GM18867 (cell line): ENCODE results near the gene CA10.

Source experiments
- ATAC-seq: cut with Tn5 transposase; IDR thresholded peaks from one replicate; pipeline ENCODE4 v1.9.1; 2021; ENCODE audit warnings: mild to moderate bottlenecking, moderate library complexity; ENCODE audit not compliant: unreplicated experiment

The CA10 gene

GRCh38 chr17:51613255-51613654 lies 545.3 kb downstream of the CA10 start:
- no peak for ATAC-seq

- ATAC-seq = no peak
Observed at GRCh38 chr17:51612692-51613091, 545.8 kb downstream of the CA10 start.

DNA sequence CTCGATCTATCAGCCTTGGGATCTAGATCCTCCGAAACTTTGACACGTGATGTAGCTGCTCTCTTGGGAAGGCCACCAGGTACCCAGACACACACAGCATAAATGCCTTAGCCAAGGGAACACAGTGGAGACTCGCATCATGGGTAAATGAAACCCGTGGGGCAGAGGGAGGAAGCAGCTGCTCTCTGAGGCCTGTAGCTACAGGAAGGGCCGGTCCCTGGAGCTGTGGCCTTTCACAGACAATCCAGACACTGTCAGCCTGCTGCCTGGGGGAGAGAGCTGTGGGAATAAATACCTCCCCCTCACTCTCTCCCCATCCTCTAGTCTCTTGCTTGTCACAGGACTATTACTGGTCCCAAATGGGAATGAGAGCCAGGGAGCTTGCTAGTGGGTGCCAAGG lies 546.9 kb downstream of the CA10 start:
- no peak for ATAC-seq

GRCh38 chr17:51610834-51611233 lies 547.7 kb downstream of the CA10 start:
- no peak for ATAC-seq

- no peak for ATAC-seq
Observed at GRCh38 chr17:51610155-51610554, 548.4 kb downstream of the CA10 start.

GRCh38 chr17:51608251-51608933 lies 550.1 kb downstream of the CA10 start:
- no peak for ATAC-seq

DNA sequence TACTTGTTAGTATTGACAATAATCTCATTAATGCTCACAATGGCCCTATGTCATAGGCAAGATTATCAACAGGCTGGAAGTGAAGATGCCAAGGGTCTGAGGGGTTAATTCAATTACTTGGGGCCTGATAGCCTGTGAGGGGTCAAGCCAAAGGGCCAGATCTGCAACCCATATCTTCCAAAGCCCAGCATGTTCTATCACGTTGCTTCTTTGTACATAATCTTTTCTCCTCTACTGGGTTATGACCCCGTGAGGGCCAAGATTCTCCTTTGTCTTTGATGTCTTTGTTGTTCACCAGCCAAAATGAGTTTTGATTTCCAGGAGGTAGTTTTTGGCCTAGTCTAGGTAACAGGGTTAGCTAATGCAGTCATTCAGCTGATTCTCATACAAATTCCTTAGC lies 551.0 kb downstream of the CA10 start:
- no peak for ATAC-seq

DNA sequence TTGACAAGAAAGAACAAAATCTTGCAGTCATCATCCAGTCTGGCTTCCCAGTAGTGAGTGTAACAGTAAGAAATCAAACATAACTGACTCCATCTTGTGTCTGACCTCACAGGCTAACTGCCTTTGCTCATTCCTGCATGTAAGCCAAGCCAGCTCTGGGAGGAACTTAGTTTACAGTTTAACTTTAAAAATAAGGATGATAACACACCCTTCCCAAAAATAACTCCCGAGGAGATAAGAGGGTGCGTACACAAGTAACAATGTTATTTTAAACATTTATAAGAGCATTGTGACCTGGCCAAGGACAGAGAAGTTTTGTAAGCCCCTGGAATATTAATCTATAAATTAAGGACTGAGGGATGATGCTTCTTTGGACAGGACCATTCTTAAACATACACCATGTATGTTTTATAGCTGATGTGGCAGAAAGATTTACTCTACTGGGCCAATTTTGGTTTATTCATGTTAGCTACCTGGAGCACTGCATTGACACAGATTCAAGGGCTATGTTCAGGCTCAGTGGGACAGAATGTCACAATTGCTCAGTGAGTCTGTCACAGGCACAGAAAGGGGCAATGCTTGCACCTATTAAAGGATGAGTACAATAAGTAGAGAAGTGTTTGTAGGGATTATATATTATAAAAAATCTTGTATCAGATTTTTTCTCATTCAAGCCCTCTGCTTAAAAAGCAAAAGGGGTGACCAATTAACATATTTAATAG lies 554.1 kb downstream of the CA10 start:
- no peak for ATAC-seq

- ATAC-seq = no peak
Observed at GRCh38 chr17:51601622-51602261, 556.8 kb downstream of the CA10 start.

- ATAC-seq = no peak
Observed at GRCh38 chr17:51598824-51599223, 559.7 kb downstream of the CA10 start.

DNA sequence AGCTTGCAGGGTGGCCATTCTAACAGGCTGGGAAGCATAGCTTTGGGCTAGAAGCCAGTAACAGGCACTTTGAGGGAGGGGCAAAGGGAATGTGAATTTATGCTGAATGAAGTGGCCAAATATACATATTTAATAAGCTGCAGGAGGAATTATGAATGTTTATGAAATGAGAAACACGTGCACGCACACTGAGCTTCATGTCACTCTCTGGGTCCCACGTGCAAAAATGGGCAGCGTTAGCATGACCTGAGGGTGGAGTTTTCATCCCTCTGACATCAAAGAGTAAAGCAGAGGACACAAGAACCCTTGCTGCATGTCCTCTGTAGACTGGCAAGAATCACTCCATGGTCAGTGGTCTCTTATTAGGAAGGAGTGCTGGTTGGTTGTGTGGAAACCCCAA lies 561.2 kb downstream of the CA10 start:
- ATAC-seq = no peak

GRCh38 chr17:51595826-51596398 lies 562.6 kb downstream of the CA10 start:
- ATAC-seq = no peak

GRCh38 chr17:51590071-51590656 lies 568.4 kb downstream of the CA10 start:
- no peak for ATAC-seq

DNA sequence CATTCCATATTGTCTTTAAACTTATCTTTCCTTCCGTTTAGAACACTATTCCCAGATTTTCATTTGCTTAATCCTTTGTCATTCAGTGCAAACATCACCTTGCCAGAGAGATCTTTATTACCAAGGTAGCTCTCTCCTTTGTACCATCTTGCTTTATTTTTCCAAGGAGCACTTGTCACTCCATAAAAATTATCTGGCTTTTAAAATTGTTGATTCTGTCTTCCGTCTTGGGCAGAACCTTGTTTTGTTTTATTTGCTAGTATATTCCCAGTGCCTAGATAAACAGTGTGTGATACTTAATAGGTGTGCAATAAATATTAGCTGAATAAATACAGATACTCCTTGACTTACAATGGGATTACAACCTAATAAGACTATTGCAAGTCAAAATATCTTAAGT lies 570.5 kb downstream of the CA10 start:
- no peak for ATAC-seq

GRCh38 chr17:51587516-51587915 lies 571.0 kb downstream of the CA10 start:
- no peak for ATAC-seq

DNA sequence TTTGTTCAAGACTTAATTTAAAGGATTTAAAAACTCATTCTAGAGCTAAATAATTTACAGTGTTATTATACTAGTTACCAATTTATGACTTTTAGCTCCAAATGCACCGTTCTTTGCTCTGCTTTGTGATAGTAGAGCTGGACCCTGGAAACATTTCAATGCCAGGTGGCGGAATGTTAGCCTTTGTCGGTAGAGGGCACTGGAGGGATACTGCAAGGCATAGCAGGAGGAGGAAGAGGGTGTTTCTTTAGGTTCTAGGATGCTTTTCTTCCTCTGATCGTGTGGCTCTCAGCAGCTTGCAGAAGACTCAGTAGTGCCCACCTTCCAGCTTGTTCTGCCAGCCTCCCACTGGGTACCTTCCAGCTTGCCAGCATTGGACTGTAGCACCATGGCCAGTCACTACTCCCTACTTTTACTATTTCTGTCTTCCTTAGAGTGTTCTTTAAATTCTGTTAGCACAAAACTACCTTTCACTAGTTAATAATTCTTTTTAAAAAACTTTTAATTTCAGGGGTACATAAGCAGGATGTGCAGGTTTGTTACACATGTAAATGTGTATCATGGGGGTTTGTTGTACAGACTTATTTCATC lies 572.9 kb downstream of the CA10 start:
- no peak for ATAC-seq

DNA sequence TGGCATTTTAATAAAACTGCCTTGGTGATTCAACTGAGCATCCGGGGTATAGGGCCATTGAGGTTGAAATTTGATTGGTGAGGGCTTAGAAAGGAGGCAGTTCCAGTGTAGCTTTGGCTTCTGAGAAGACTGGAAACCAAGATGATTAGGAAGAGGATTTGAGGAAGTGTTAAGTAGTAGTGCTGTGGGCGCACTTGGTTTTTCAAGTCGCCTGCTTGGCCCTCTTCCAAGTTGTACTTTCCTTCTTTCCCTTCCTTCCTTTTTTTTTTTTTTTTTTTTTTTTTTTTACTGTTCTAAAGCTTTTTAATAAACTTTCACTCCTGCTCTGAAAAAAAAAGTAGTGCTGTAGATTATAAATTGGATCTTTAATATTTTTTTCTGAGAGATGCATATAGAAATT lies 577.6 kb downstream of the CA10 start:
- ATAC-seq = no peak
